ENCODE results near the gene KCNA4.
A peak's percentile ranks its signal among the peaks of the same experiment; 100 is the strongest.

The KCNA4 gene

GRCh38 chr11:30017445-30017895 lies 640 bp upstream of the KCNA4 start:
- no peak overlapping the region for H3K4me3 ChIP-seq (replicated peaks in 1 of 2; ENCODE audit: low read depth in 2 of 2, low read length in 2 of 2)
- TF ChIP-seq CTCF (IDR thresholded peaks at IDR 0.05; ENCODE audit: low read depth, low read length), result no peak
- DNase-seq (ENCODE audit: low read depth in 2 of 2), result no peak

GRCh38 chr11:30015725-30016412 lies 961 bp downstream of the KCNA4 start:
- no peak for DNase-seq (ENCODE audit: low read depth in 2 of 2)
- peak overlapping the region in 1 of 2 donors; percentile 48 for H3K4me3 ChIP-seq (replicated peaks in 1 of 2; ENCODE audit: low read depth in 2 of 2, low read length in 2 of 2)
- TF ChIP-seq CTCF (IDR thresholded peaks at IDR 0.05; ENCODE audit: low read depth, low read length), result no peak

GRCh38 chr11:30012346-30012745 lies 4.5 kb downstream of the KCNA4 start:
- TF ChIP-seq CTCF (IDR thresholded peaks at IDR 0.05; ENCODE audit: low read depth, low read length), result no peak
- DNase-seq (ENCODE audit: low read depth in 2 of 2), result no peak
- no peak overlapping the region for H3K4me3 ChIP-seq (replicated peaks in 1 of 2; ENCODE audit: low read depth in 2 of 2, low read length in 2 of 2)

GRCh38 chr11:30009060-30009459 lies 7.8 kb downstream of the KCNA4 start:
- no peak for TF ChIP-seq CTCF (IDR thresholded peaks at IDR 0.05; ENCODE audit: low read depth, low read length)
- DNase-seq (ENCODE audit: low read depth in 2 of 2), result peak in 1 of 2 donors; percentile 51
- no peak overlapping the region for H3K4me3 ChIP-seq (replicated peaks in 1 of 2; ENCODE audit: low read depth in 2 of 2, low read length in 2 of 2)

GRCh38 chr11:30006876-30007275 lies 10.0 kb downstream of the KCNA4 start:
- no peak for TF ChIP-seq CTCF (IDR thresholded peaks at IDR 0.05; ENCODE audit: low read depth, low read length)
- H3K4me3 ChIP-seq (replicated peaks in 1 of 2; ENCODE audit: low read depth in 2 of 2, low read length in 2 of 2), result no peak overlapping the region
- no peak for DNase-seq (ENCODE audit: low read depth in 2 of 2)

GRCh38 chr11:30002157-30002785 lies 14.6 kb downstream of the KCNA4 start:
- H3K4me3 ChIP-seq (replicated peaks in 1 of 2; ENCODE audit: low read depth in 2 of 2, low read length in 2 of 2), result no peak overlapping the region
- TF ChIP-seq CTCF (IDR thresholded peaks at IDR 0.05; ENCODE audit: low read depth, low read length), result no peak
- no peak for DNase-seq (ENCODE audit: low read depth in 2 of 2)

Measured in cardiac fibroblast (primary cell).